ENCODE measurements around the gene HLA-DMA. TPM values are rescaled to one million over a fixed set of nuclear protein-coding genes. Genes with fewer than 3 reads are reported as not detected.
A peak's percentile ranks its signal among the peaks of the same experiment; 100 is the strongest.

Gene HLA-DMA
- total and polyA plus RNA-seq, 9 of the 15 experiments (the other 6 are each of a cell fraction or from before 2014, with no cell fraction given): 0.13 to 0.83 (median 0.51) TPM

DNA sequence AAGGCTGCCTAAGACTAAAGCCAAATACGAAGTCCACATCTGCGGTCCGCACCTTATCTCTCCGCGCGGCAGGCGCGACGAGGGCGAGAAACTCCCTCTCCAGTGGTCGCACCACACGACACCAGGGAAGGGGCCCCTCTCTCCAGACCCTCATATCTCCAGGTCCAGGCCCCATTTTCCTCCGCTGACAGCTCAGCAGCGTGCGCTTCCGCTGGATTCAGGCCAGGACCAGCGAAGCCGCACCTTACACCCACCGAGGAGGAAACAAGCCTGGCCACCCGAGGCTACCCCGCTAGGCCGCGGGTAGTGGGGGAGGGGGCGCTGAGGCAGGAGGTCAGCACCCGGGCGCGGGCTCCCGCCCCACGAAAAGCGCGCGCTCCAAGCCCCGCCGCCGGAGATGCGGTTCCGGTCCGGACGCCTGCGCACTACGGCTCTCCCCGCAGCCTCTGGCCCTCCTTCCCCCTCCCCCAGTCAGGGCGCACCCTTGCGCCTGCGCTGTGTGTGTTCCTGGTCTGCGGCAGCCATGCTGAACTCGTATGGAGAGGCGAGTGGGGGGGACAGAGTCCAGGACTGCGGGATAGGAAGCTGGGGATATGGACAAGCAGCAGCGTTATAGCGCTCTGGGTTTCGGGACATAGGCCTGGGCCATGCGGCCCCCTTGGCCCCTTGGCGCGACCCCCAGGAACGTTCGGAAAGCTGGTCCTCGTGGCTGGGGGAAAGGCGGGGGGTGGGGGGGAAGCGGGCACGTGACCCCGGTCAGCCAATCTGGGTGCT, 15.4 kb upstream of the HLA-DMA start, which contains the start of gene BRD2 (continued):
- TF ChIP-seq SFPQ (IDR thresholded peaks at IDR 0.05; ENCODE audit: low read depth, low read length): no peak
- TF ChIP-seq RBM34 (IDR thresholded peaks at IDR 0.05; ENCODE audit: borderline replicate concordance, insufficient read depth, low read length): no peak
- TF ChIP-seq HDGF (IDR thresholded peaks at IDR 0.05): no peak
- no peak for TF ChIP-seq NFIX (CRISPR knock-in tag; IDR thresholded peaks at IDR 0.05; ENCODE audit: low read depth)
- no peak for TF ChIP-seq BDP1 (IDR thresholded peaks at IDR 0.05; ENCODE audit: insufficient read depth, insufficient read length)
- TF ChIP-seq, protein P1, sequence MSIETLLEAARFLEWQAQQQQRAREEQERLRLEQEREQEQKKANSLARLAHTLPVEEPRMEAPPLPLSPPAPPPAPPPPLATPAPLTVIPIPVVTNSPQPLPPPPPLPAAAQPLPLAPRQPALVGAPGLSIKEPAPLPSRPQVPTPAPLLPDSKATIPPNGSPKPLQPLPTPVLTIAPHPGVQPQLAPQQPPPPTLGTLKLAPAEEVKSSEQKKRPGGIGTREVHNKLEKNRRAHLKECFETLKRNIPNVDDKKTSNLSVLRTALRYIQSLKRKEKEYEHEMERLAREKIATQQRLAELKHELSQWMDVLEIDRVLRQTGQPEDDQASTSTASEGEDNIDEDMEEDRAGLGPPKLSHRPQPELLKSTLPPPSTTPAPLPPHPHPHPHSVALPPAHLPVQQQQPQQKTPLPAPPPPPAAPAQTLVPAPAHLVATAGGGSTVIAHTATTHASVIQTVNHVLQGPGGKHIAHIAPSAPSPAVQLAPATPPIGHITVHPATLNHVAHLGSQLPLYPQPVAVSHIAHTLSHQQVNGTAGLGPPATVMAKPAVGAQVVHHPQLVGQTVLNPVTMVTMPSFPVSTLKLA (conservative IDR thresholded peaks at IDR 0.05): no peak
- TF ChIP-seq GATAD2A (IDR thresholded peaks at IDR 0.05): peak; percentile 91
- TF ChIP-seq ARID2 (IDR thresholded peaks at IDR 0.05): no peak
- no peak for TF ChIP-seq KAT8 (IDR thresholded peaks at IDR 0.05; ENCODE audit: low read depth)
- TF ChIP-seq ELF1 (tag; IDR thresholded peaks at IDR 0.05): no peak
- TF ChIP-seq ZNF780A (CRISPR knock-in tag; IDR thresholded peaks at IDR 0.05): no peak
- TF ChIP-seq ATF7 (IDR thresholded peaks at IDR 0.05): peak; percentile 81
- no peak for TF ChIP-seq FOXJ3 (CRISPR knock-in tag; IDR thresholded peaks at IDR 0.05)
- no peak for TF ChIP-seq PATZ1 (CRISPR knock-in tag; IDR thresholded peaks at IDR 0.05; ENCODE audit: borderline replicate concordance)
- no peak for TF ChIP-seq KDM5B (IDR thresholded peaks at IDR 0.05; ENCODE audit: insufficient replicate concordance, low read depth, low read length)
- peak; percentile 98 for TF ChIP-seq L3MBTL2 (IDR thresholded peaks at IDR 0.05)
- no peak for TF ChIP-seq ZBTB8A (IDR thresholded peaks at IDR 0.05; ENCODE audit: partially characterized antibody)
- no peak for TF ChIP-seq JUNB (CRISPR knock-in tag; conservative IDR thresholded peaks at IDR 0.05)
- TF ChIP-seq MCM5 (IDR thresholded peaks at IDR 0.05; ENCODE audit: low read depth): no peak
- no peak for TF ChIP-seq DNMT1 (IDR thresholded peaks at IDR 0.05)
- no peak for TF ChIP-seq ADNP (tag; IDR thresholded peaks at IDR 0.05)

Measured in K562 (cell line).